HG03097 (cell line): Measurements from ENCODE around the gene ABLIM2.
"Not testable (repeated sequence)": the region's sequence is repeated elsewhere in the genome, so short reads cannot be mapped to it uniquely, and the experiment has no call there.

Experiments used
- ATAC-seq: cut with Tn5 transposase; IDR thresholded peaks from one replicate; pipeline ENCODE4 v1.9.1; 2021; ENCODE audit not compliant: unreplicated experiment, low FRiP score

ABLIM2 gene

GRCh38 chr4:7955393-7955792, 203.2 kb downstream of the ABLIM2 start:
- ATAC-seq: no peak

- no peak for ATAC-seq
These were observed 206.0 kb downstream of the ABLIM2 start for GRCh38 chr4:7952615-7953014.

- ATAC-seq: no peak
These were observed 208.1 kb downstream of the ABLIM2 start for GRCh38 chr4:7950301-7951092.

GRCh38 chr4:7949759-7950158, 208.9 kb downstream of the ABLIM2 start:
- no peak for ATAC-seq

- ATAC-seq: no peak
These were observed 210.7 kb downstream of the ABLIM2 start for GRCh38 chr4:7947927-7948326.

GRCh38 chr4:7945709-7946380, 212.8 kb downstream of the ABLIM2 start:
- no peak for ATAC-seq

GRCh38 chr4:7944599-7945220, 213.9 kb downstream of the ABLIM2 start:
- ATAC-seq: no peak

- not testable (repeated sequence) for ATAC-seq
These were observed 214.9 kb downstream of the ABLIM2 start for GRCh38 chr4:7943688-7944087.

GRCh38 chr4:7943211-7943610, 215.4 kb downstream of the ABLIM2 start:
- no peak for ATAC-seq

GRCh38 chr4:7941965-7942496, 216.6 kb downstream of the ABLIM2 start:
- ATAC-seq: no peak

- no peak for ATAC-seq
These were observed 217.3 kb downstream of the ABLIM2 start for GRCh38 chr4:7941111-7941964.

- peak; percentile 82 for ATAC-seq
These were observed 219.1 kb downstream of the ABLIM2 start, which contains the start of gene AFAP1 for GRCh38 chr4:7939377-7940108. AFAP1 (minus strand) TSS chr4:7939861; CDS start chr4:7872078, 67,783 bp downstream.

- no peak for ATAC-seq
These were observed 219.8 kb downstream of the ABLIM2 start for GRCh38 chr4:7938609-7939376.

- ATAC-seq: no peak
These were observed 220.4 kb downstream of the ABLIM2 start for GRCh38 chr4:7938266-7938608.

- ATAC-seq: no peak
These were observed 221.6 kb downstream of the ABLIM2 start for GRCh38 chr4:7937006-7937405.

GRCh38 chr4:7933651-7934510, 224.7 kb downstream of the ABLIM2 start:
- ATAC-seq: no peak

- no peak for ATAC-seq
These were observed 226.3 kb downstream of the ABLIM2 start for GRCh38 chr4:7932287-7932686.
